HG03469 (cell line): ENCODE results near the gene TRAK2.
"Not testable (repeated sequence)": the region's sequence is repeated elsewhere in the genome, so short reads cannot be mapped to it uniquely, and the experiment has no call there.

Source experiments
- ATAC-seq: cut with Tn5 transposase; IDR thresholded peaks from one replicate; pipeline ENCODE4 v1.9.1; 2021; ENCODE audit warnings: mild to moderate bottlenecking, moderate library complexity, moderate number of reproducible peaks; ENCODE audit not compliant: unreplicated experiment

The TRAK2 gene

GRCh38 chr2:201451292-201452057 is at the start of gene TRAK2, which contains the start of gene STRADB:
TRAK2 (minus strand) TSS chr2:201451458; CDS start chr2:201420507, 30,951 bp downstream.
STRADB (plus strand) TSS chr2:201451740; CDS start chr2:201454841, 3,101 bp downstream.
- ATAC-seq, result peak; percentile 86

GRCh38 chr2:201500534-201500933 is 49.3 kb upstream of the TRAK2 start:
- no peak for ATAC-seq

- no peak for ATAC-seq
These were observed 45.5 kb upstream of the TRAK2 start for GRCh38 chr2:201496785-201497184.

GRCh38 chr2:201490291-201490690 is 39.0 kb upstream of the TRAK2 start:
- no peak for ATAC-seq

GRCh38 chr2:201484805-201485204 is 33.5 kb upstream of the TRAK2 start:
- no peak for ATAC-seq

GRCh38 chr2:201483758-201484157 is 32.5 kb upstream of the TRAK2 start:
- ATAC-seq, result not testable (repeated sequence)

- no peak for ATAC-seq
These were observed 32.1 kb upstream of the TRAK2 start for GRCh38 chr2:201483342-201483741.

GRCh38 chr2:201482543-201482942 is 31.3 kb upstream of the TRAK2 start:
- no peak for ATAC-seq

- ATAC-seq, result no peak
These were observed 21.2 kb upstream of the TRAK2 start for GRCh38 chr2:201472411-201472810.

GRCh38 chr2:201471732-201472393 is 20.6 kb upstream of the TRAK2 start:
- ATAC-seq, result no peak

- ATAC-seq, result no peak
These were observed 19.8 kb upstream of the TRAK2 start for GRCh38 chr2:201470821-201471731.

GRCh38 chr2:201467666-201468065 is 16.4 kb upstream of the TRAK2 start:
- ATAC-seq, result no peak

GRCh38 chr2:201466050-201466675 is 14.9 kb upstream of the TRAK2 start:
- no peak for ATAC-seq

- no peak for ATAC-seq
These were observed 14.3 kb upstream of the TRAK2 start for GRCh38 chr2:201465524-201465971.

GRCh38 chr2:201464547-201464946 is 13.3 kb upstream of the TRAK2 start:
- no peak for ATAC-seq

GRCh38 chr2:201460532-201460931 is 9.3 kb upstream of the TRAK2 start:
- no peak for ATAC-seq

GRCh38 chr2:201458381-201458780 is 7.1 kb upstream of the TRAK2 start:
- ATAC-seq, result no peak

- ATAC-seq, result no peak
These were observed 1.8 kb upstream of the TRAK2 start for GRCh38 chr2:201452922-201453643.

- ATAC-seq, result no peak
These were observed 1.0 kb upstream of the TRAK2 start for GRCh38 chr2:201452058-201452921.
